Testis (tissue), 2 donors: Measurements from ENCODE around the gene MYO15B.

Experiments used
- POLR2A ChIP-seq: fragments of 450-650 bp; IDR thresholded peaks from one replicate; pipeline ENCODE4 v1.6.1; 2017; ENCODE audit warnings: antibody characterized with exemption, mild to moderate bottlenecking, moderate library complexity
- TF ChIP-seq, protein P1 (sequence below), 3 experiments: fragments of 450-650 bp in 2 of 3; fragments of 200-600 bp in 1 of 3; sonication (generic) in 1 of 3; IDR thresholded peaks; one replicate each; pipeline ENCODE4 v1.5.1; 2016 to 2019; ENCODE audit warnings: antibody characterized with exemption in 3 of 3, mild to moderate bottlenecking in 2 of 3, moderate library complexity in 1 of 3

DNA sequence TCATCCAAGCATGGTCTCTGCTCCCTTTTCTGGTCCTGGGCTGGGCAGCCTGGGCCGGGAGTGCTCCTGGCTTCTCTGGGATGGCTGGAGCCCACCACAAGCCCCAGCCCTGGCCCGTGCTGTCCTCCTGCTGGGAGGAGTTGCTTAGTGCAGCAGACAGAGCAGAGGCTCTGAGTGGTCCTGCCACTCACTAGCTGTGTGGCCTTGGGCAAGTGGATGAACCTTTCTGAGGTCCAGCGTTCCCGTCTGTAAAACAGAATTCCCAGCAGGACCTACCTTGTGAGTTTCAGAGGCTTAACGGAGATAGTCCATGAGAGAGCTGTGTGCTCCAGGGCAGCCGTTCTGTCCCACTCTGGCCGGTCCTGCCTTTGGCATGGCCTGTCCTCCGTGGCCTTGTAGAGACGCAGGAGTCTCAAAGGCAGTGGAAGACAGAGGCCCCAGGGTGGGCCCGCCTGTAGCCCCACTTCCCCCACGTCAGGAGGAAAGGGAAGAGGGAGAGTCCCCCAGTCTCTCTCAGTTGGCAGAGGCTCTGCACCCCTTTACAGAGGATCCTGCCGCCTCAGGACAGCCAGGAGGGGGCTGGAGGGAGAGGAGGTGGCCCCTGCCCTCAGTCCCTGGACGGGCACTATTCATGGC lies 7.8 kb downstream of the MYO15B start:
- TF ChIP-seq, protein P1, sequence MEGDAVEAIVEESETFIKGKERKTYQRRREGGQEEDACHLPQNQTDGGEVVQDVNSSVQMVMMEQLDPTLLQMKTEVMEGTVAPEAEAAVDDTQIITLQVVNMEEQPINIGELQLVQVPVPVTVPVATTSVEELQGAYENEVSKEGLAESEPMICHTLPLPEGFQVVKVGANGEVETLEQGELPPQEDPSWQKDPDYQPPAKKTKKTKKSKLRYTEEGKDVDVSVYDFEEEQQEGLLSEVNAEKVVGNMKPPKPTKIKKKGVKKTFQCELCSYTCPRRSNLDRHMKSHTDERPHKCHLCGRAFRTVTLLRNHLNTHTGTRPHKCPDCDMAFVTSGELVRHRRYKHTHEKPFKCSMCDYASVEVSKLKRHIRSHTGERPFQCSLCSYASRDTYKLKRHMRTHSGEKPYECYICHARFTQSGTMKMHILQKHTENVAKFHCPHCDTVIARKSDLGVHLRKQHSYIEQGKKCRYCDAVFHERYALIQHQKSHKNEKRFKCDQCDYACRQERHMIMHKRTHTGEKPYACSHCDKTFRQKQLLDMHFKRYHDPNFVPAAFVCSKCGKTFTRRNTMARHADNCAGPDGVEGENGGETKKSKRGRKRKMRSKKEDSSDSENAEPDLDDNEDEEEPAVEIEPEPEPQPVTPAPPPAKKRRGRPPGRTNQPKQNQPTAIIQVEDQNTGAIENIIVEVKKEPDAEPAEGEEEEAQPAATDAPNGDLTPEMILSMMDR (IDR thresholded peaks at IDR 0.05) = no peak
- no peak for TF ChIP-seq POLR2A
